ENCODE results near the gene MICB. TPM values are rescaled to one million over a fixed set of nuclear protein-coding genes. Genes with fewer than 3 reads are reported as not detected.
A peak's percentile ranks its signal among the peaks of the same experiment; 100 is the strongest.

MICB gene
- total and polyA plus RNA-seq, 4 donors: 0.19 to 4.9 (median 1.2) TPM

- Histone ChIP-seq H3K4me3 (ENCODE audit: low read depth in 1 of 3, low read length in 3 of 3) (no peak overlapping the region), H3K4me1 (ENCODE audit: control insufficient read depth in 4 of 4, insufficient read depth in 4 of 4, low read length in 3 of 4) (peaks cover 5 to 31% (median 26%) of the 10 kb centered on the region in 4 donors), H3K27ac (ENCODE audit: low read depth in 1 of 2, low read length in 2 of 2) (no peak overlapping the region), H3K9me3 (ENCODE audit: control insufficient read depth in 4 of 4, low read length in 3 of 4) (no peaks in the 10 kb centered on the region), H3K9ac (ENCODE audit: low read depth in 1 of 2, low read length in 2 of 2) (peak overlapping the region in 1 of 2 donors; percentile 21), H3K36me3 (ENCODE audit: control insufficient read depth in 4 of 4, insufficient read depth in 3 of 4, low read depth in 1 of 4, low read length in 3 of 4) (peaks cover 19 to 50% (median 42%) of the 10 kb centered on the region in 4 donors), H3K27me3 (ENCODE audit: control insufficient read depth in 4 of 4, insufficient read depth in 4 of 4, low read length in 3 of 4) (no peaks in the 10 kb centered on the region)
- no peak for DNase-seq (ENCODE audit: low spot score)
- peak in 1 of 2 donors; percentile 25 for TF ChIP-seq GABPA (IDR thresholded peaks at IDR 0.05 in 1 of 2, conservative IDR thresholded peaks at IDR 0.05 in 1 of 2)
- TF ChIP-seq REST (IDR thresholded peaks at IDR 0.05): no peak
- WGBS: 67% methylated on average over 6 of the region's 6 CpGs
Observed at GRCh38 chr6:31538805-31539400, 41.0 kb downstream of the MICB start.

- peaks cover 3 to 33% (median 27%) of the 10 kb centered on the region in 4 donors for H3K36me3 ChIP-seq (ENCODE audit: control insufficient read depth in 4 of 4, insufficient read depth in 3 of 4, low read depth in 1 of 4, low read length in 3 of 4)
- no peaks in the 10 kb centered on the region for H3K27me3 ChIP-seq (ENCODE audit: control insufficient read depth in 4 of 4, insufficient read depth in 4 of 4, low read length in 3 of 4)
- no peak for DNase-seq (ENCODE audit: low spot score)
- H3K9ac ChIP-seq (ENCODE audit: low read depth in 1 of 2, low read length in 2 of 2): peak overlapping the region; percentile 99 to 100
- peaks cover 5 to 31% (median 26%) of the 10 kb centered on the region in 4 donors for H3K4me1 ChIP-seq (ENCODE audit: control insufficient read depth in 4 of 4, insufficient read depth in 4 of 4, low read length in 3 of 4)
- H3K9me3 ChIP-seq (ENCODE audit: control insufficient read depth in 4 of 4, low read length in 3 of 4): no peaks in the 10 kb centered on the region
- H3K27ac ChIP-seq (ENCODE audit: low read depth in 1 of 2, low read length in 2 of 2): peak overlapping the region; percentile 99
- H3K4me3 ChIP-seq (ENCODE audit: low read depth in 1 of 3, low read length in 3 of 3): peak overlapping the region; percentile 56 to 100 (median 98)
- TF ChIP-seq REST (IDR thresholded peaks at IDR 0.05) (peak; percentile 13), EGR1 (IDR thresholded peaks at IDR 0.05; ENCODE audit: low read depth in 2 of 2) (no peak)
- WGBS: 20% methylated on average over 4 of the region's 4 CpGs
Observed at GRCh38 chr6:31540640-31541039, 42.7 kb downstream of the MICB start.

GRCh38 chr6:31541059-31541657, 43.2 kb downstream of the MICB start:
- H3K9ac ChIP-seq (ENCODE audit: low read depth in 1 of 2, low read length in 2 of 2): peak overlapping the region; percentile 99 to 100
- no peaks in the 10 kb centered on the region for H3K9me3 ChIP-seq (ENCODE audit: control insufficient read depth in 4 of 4, low read length in 3 of 4)
- DNase-seq (ENCODE audit: low spot score): peak; percentile 56
- no peaks in the 10 kb centered on the region for H3K27me3 ChIP-seq (ENCODE audit: control insufficient read depth in 4 of 4, insufficient read depth in 4 of 4, low read length in 3 of 4)
- WGBS: under 1% methylated on average over 21 of the region's 21 CpGs
- H3K4me3 ChIP-seq (ENCODE audit: low read depth in 1 of 3, low read length in 3 of 3): peak overlapping the region; percentile 56 to 100 (median 98)
- peaks cover 5 to 32% (median 26%) of the 10 kb centered on the region in 4 donors for H3K4me1 ChIP-seq (ENCODE audit: control insufficient read depth in 4 of 4, insufficient read depth in 4 of 4, low read length in 3 of 4)
- peak overlapping the region; percentile 99 for H3K27ac ChIP-seq (ENCODE audit: low read depth in 1 of 2, low read length in 2 of 2)
- H3K36me3 ChIP-seq (ENCODE audit: control insufficient read depth in 4 of 4, insufficient read depth in 3 of 4, low read depth in 1 of 4, low read length in 3 of 4): peaks cover 2 to 28% (median 22%) of the 10 kb centered on the region in 4 donors
- peak in 1 of 2 donors; percentile 13 for TF ChIP-seq EGR1 (IDR thresholded peaks at IDR 0.05; ENCODE audit: low read depth in 2 of 2)
- no peak for TF ChIP-seq JUND (IDR thresholded peaks at IDR 0.05)
